GM23338 (cell line): ENCODE measurements around the gene MON1B. TPM values are rescaled to one million over a fixed set of nuclear protein-coding genes. Genes with fewer than 3 reads are reported as not detected.

ENCODE experiments used
- ATAC-seq: fragments of 200-7000 bp; cut with Tn5 transposase; 3 replicates; pipeline ENCODE4 v1.9.1; 2020
- DNase-seq: peaks from one replicate; pipeline ENCODE4 v3.0.0-alpha.2; 2015; ENCODE audit warnings: low spot score
- H2AFZ ChIP-seq: fragments of 200-600 bp; sonication (generic); 2 replicates; pipeline ENCODE4 v1.8.0; 2016; ENCODE audit warnings: antibody characterized with exemption, mild to moderate bottlenecking, moderate library complexity
- H3F3A ChIP-seq: fragments of 200-600 bp; sonication (generic); replicated peaks from 2 replicates; pipeline ENCODE4 v1.8.0; 2017; ENCODE audit warnings: antibody characterized with exemption, mixed run types, low read depth
- H3K27ac ChIP-seq: fragments of 200-600 bp; sonication (generic); 2 replicates; pipeline ENCODE4 v1.6.1; 2016; ENCODE audit warnings: low read depth
- H3K27me3 ChIP-seq: fragments of 200-600 bp; sonication (generic); 2 replicates; pipeline ENCODE4 v1.8.0; 2016; ENCODE audit warnings: mild to moderate bottlenecking, mixed run types, moderate library complexity; ENCODE audit not compliant: insufficient read depth
- H3K36me3 ChIP-seq: fragments of 200-600 bp; sonication (generic); 2 replicates; pipeline ENCODE4 v1.8.0; 2016; ENCODE audit warnings: mild to moderate bottlenecking; ENCODE audit not compliant: insufficient read depth
- H3K4me1 ChIP-seq: fragments of 200-600 bp; sonication (generic); 2 replicates; pipeline ENCODE4 v1.8.0; 2016; ENCODE audit warnings: mild to moderate bottlenecking, moderate library complexity; ENCODE audit not compliant: insufficient read depth
- H3K4me2 ChIP-seq: fragments of 200-600 bp; sonication (generic); 2 replicates; pipeline ENCODE4 v1.7.1; 2017; ENCODE audit warnings: mixed run types
- H3K4me3 ChIP-seq: fragments of 200-600 bp; sonication (generic); 2 replicates; pipeline ENCODE4 v1.6.1; 2016; ENCODE audit warnings: mixed run types
- H3K79me2 ChIP-seq: fragments of 200-600 bp; sonication (generic); replicated peaks from 2 replicates; pipeline ENCODE4 v1.8.0; 2017; ENCODE audit warnings: mild to moderate bottlenecking; ENCODE audit not compliant: insufficient read depth
- H3K9me2 ChIP-seq: fragments of 200-600 bp; sonication (generic); 2 replicates; pipeline ENCODE4 v1.8.0; 2017; ENCODE audit not compliant: insufficient read depth
- H4K20me1 ChIP-seq: fragments of 200-600 bp; sonication (generic); replicated peaks from 2 replicates; pipeline ENCODE4 v1.8.0; 2017; ENCODE audit warnings: mild to moderate bottlenecking; ENCODE audit not compliant: insufficient read depth
- H3K27ac Mint-ChIP-seq: 2 replicates; pipeline ENCODE4 v1.8.0; 2020; ENCODE audit warnings: inconsistent platforms, mild to moderate bottlenecking, moderate library complexity, mixed read lengths
- H3K27me3 Mint-ChIP-seq: 3 replicates; pipeline ENCODE4 v1.8.0; 2022; ENCODE audit warnings: low read depth, mild to moderate bottlenecking, moderate library complexity, mixed read lengths, inconsistent platforms; ENCODE audit not compliant: insufficient read depth, poor library complexity
- H3K36me3 Mint-ChIP-seq: 3 replicates; pipeline ENCODE4 v1.8.0; 2021; ENCODE audit warnings: low read depth, mild to moderate bottlenecking, inconsistent platforms, moderate library complexity, mixed read lengths
- H3K4me1 Mint-ChIP-seq: 3 replicates; pipeline ENCODE4 v1.8.0; 2020; ENCODE audit warnings: mild to moderate bottlenecking, inconsistent platforms, mixed read lengths
- H3K4me3 Mint-ChIP-seq: 3 replicates; pipeline ENCODE4 v1.8.0; 2021; ENCODE audit warnings: moderate library complexity, mild to moderate bottlenecking, inconsistent platforms, mixed read lengths
- H3K9me3 Mint-ChIP-seq: 3 replicates; pipeline ENCODE4 v1.8.0; 2020; ENCODE audit warnings: moderate library complexity, mild to moderate bottlenecking, inconsistent platforms, mixed read lengths
- CREB1 ChIP-seq: fragments of 250-450 bp; sonication (Bioruptor Pico); IDR thresholded peaks from 2 replicates; pipeline ENCODE4 v1.5.0; 2020; ENCODE audit warnings: low read depth, mild to moderate bottlenecking, moderate library complexity
- EZH2 ChIP-seq: fragments of 200-600 bp; sonication (generic); IDR thresholded peaks from one replicate; pipeline ENCODE4 v1.8.0; 2017; ENCODE audit warnings: antibody characterized with exemption, mild to moderate bottlenecking, low read depth; ENCODE audit not compliant: unreplicated experiment
- NANOG ChIP-seq: IDR thresholded peaks from 2 replicates; pipeline ENCODE4 v1.6.1; 2016; ENCODE audit warnings: antibody characterized with exemption, borderline replicate concordance
- POLR2AphosphoS5 ChIP-seq: IDR thresholded peaks from 2 replicates; pipeline ENCODE4 v1.6.1; 2016; ENCODE audit warnings: antibody characterized with exemption, low read depth
- STAT1 ChIP-seq: IDR thresholded peaks from one replicate; pipeline ENCODE4 v1.6.1; 2016; ENCODE audit warnings: antibody characterized with exemption; ENCODE audit not compliant: unreplicated experiment
- ZNF114 ChIP-seq: fragments of 250-450 bp; sonication (Bioruptor Pico); IDR thresholded peaks from 2 replicates; pipeline ENCODE4 v1.5.0; 2020; ENCODE audit warnings: mild to moderate bottlenecking, moderate library complexity
- ZNF331 ChIP-seq: fragments of 250-450 bp; sonication (Bioruptor Pico); IDR thresholded peaks from 2 replicates; pipeline ENCODE4 v1.5.0; 2020; ENCODE audit warnings: low read depth, mild to moderate bottlenecking, moderate library complexity
- polyA plus RNA-seq: library from polyadenylated mRNA; unstranded; fragments of >200 nt; fragmentation: Nextera tagmentation; extraction: Ambion mirVana; gene quantifications from 2 replicates; pipeline ENCODE4 v1.2.1, GENCODE V29; 2016
- total RNA-seq: library from RNA; depleted of rRNA; stranded (reverse); fragments of >200 nt; shearing (Covaris generic); gene quantifications from 2 replicates; pipeline ENCODE4 v1.2.3, GENCODE V29; 2014
- TF ChIP-seq, protein P1 (sequence below): IDR thresholded peaks from 2 replicates; pipeline ENCODE4 v1.6.1; 2016; ENCODE audit warnings: antibody characterized with exemption
- TF ChIP-seq, protein P2 (sequence below), 2 experiments: fragments of 200-600 bp in 1 of 2; sonication (generic) in 1 of 2; conservative IDR thresholded peaks; 2 replicates each; pipeline versions ENCODE4 v1.5.1 to v1.6.1; 2016 to 2017; ENCODE audit warnings: antibody characterized with exemption in 2 of 2, low read depth in 2 of 2, mild to moderate bottlenecking in 2 of 2, moderate library complexity in 1 of 2
- TF ChIP-seq, protein P3 (sequence below): IDR thresholded peaks from one replicate; pipeline ENCODE4 v1.6.1; 2018; ENCODE audit warnings: antibody characterized with exemption; ENCODE audit not compliant: unreplicated experiment

MON1B gene
- total and polyA plus RNA-seq, 2 experiments from 2014 or later: 9.7 to 30.2 TPM

DNA sequence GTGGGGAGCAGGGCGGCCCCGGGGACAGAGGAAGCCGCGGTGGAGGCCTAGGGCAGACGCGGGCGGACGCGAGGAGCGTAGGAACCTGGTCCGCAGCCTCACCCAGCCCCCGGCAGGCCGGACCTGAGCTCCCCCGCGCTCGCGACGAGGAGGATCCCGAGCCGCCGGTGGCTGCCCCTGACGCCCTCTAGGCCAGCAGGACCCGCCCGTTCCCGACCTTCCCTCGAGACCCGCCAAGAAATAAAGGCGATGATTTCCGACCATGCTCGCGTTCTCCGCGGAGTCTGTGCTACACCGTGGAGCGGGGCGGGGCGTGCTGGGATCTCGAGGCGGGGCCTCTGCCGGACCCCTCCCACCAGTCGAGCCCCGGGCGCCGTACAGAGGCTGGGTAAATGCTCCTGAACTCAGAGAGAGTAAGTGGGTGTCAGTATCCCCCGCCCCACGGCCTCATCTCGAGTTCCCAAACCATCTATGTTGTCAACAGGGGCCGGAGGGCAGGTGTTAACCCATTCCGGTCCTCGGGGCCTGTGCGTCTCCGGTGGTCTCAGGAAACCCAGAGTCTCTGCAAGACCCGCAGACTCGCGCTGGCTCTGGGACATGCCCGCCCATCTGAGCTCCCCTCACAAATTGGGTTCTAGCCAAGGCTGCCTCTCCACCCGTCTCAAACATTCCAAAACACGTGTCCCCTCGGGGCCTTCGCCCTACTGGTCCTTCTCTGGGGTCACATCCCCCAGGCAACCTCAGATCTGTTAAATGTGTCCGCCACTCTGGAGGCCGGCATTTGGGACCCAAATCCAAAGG is 22.0 kb downstream of the MON1B start:
- Histone ChIP-seq H3K79me2 (peaks cover 8% of the 10 kb centered on the region; the same call in 1 of the 2 replicates), H3K9me2 (no peaks in the 10 kb centered on the region; the same call in 1 of the 2 replicates), H3K27me3 (no peaks in the 10 kb centered on the region), H3F3A (no peaks in the 10 kb centered on the region), H2AFZ (peak overlapping the region; percentile 94), H4K20me1 (no peaks in the 10 kb centered on the region; the same call in 1 of the 2 replicates), H3K27ac (peak overlapping the region; percentile 76; the same call in 1 of the 2 replicates), H3K4me2 (peak overlapping the region; percentile 92), H3K4me1 (peaks cover 5% of the 10 kb centered on the region), H3K36me3 (no peaks in the 10 kb centered on the region), H3K4me3 (peak overlapping the region; percentile 88)
- Mint-ChIP-seq H3K4me3 (peak overlapping the region; percentile 67), H3K4me1 (peaks cover 22% of the 10 kb centered on the region), H3K36me3 (peaks cover 14% of the 10 kb centered on the region; the same call in 1 of the 3 replicates), H3K9me3 (no peaks in the 10 kb centered on the region), H3K27me3 (peaks cover 17% of the 10 kb centered on the region), H3K27ac (peak overlapping the region; percentile 74)
- peak; percentile 65 for TF ChIP-seq POLR2AphosphoS5
- no peak for TF ChIP-seq STAT1
- no peak for TF ChIP-seq ZNF331 (CRISPR knock-in tag)
- TF ChIP-seq, protein P1, sequence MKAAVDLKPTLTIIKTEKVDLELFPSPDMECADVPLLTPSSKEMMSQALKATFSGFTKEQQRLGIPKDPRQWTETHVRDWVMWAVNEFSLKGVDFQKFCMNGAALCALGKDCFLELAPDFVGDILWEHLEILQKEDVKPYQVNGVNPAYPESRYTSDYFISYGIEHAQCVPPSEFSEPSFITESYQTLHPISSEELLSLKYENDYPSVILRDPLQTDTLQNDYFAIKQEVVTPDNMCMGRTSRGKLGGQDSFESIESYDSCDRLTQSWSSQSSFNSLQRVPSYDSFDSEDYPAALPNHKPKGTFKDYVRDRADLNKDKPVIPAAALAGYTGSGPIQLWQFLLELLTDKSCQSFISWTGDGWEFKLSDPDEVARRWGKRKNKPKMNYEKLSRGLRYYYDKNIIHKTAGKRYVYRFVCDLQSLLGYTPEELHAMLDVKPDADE: no peak
- TF ChIP-seq, protein P2, sequence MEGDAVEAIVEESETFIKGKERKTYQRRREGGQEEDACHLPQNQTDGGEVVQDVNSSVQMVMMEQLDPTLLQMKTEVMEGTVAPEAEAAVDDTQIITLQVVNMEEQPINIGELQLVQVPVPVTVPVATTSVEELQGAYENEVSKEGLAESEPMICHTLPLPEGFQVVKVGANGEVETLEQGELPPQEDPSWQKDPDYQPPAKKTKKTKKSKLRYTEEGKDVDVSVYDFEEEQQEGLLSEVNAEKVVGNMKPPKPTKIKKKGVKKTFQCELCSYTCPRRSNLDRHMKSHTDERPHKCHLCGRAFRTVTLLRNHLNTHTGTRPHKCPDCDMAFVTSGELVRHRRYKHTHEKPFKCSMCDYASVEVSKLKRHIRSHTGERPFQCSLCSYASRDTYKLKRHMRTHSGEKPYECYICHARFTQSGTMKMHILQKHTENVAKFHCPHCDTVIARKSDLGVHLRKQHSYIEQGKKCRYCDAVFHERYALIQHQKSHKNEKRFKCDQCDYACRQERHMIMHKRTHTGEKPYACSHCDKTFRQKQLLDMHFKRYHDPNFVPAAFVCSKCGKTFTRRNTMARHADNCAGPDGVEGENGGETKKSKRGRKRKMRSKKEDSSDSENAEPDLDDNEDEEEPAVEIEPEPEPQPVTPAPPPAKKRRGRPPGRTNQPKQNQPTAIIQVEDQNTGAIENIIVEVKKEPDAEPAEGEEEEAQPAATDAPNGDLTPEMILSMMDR (conservative IDR thresholded peaks at IDR 0.05; ENCODE audit: low read depth in 2 of 2): no peak
- DNase-seq (peak; percentile 84), ATAC-seq (peak; percentile 85)

DNA sequence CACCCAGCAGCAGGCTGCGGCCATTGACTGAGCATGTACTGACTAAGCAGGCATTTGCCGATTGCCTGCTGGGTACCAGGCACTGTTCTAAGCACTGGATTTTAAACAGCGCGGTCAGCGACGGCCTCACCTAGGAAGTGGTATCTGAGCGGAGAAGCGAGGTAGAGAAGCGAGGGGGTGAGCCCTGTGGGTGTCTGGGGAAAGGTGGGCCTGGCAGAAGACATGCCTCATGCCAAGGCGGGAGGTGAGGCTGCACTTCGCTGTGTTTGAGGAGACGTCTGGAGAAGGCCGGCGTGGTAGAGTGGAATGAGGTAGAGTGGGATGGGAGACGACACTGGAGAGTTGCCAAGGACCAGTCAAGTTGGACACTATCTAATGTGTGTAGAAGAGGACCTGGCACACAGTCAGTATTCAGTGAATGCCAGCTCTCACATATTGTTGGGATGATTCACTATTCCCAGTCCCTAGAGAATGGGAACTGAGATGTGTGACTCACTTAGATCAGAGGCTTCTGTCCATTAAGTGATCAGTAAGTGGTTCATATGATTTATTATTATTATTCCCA is 22.6 kb downstream of the MON1B start:
- Histone ChIP-seq H3K4me1 (peaks cover 5% of the 10 kb centered on the region), H3K79me2 (peaks cover 8% of the 10 kb centered on the region; the same call in 1 of the 2 replicates), H4K20me1 (no peaks in the 10 kb centered on the region; the same call in 1 of the 2 replicates), H3K27me3 (no peaks in the 10 kb centered on the region), H3K27ac (no peak overlapping the region), H3K9me2 (no peaks in the 10 kb centered on the region; the same call in 1 of the 2 replicates), H3K4me3 (peak overlapping the region; percentile 88), H2AFZ (peak overlapping the region; percentile 76; the same call in 1 of the 2 replicates), H3K36me3 (no peaks in the 10 kb centered on the region), H3K4me2 (peak overlapping the region; percentile 92), H3F3A (no peaks in the 10 kb centered on the region)
- peaks cover 21% of the 10 kb centered on the region for H3K4me1 Mint-ChIP-seq
- peak; percentile 1; the same call in 1 of the 3 replicates for ATAC-seq
- H3K27me3 Mint-ChIP-seq: peaks cover 17% of the 10 kb centered on the region
- H3K4me3 Mint-ChIP-seq: peak overlapping the region; percentile 67
- no peaks in the 10 kb centered on the region for H3K9me3 Mint-ChIP-seq
- no peak for DNase-seq
- peaks cover 14% of the 10 kb centered on the region; the same call in 1 of the 3 replicates for H3K36me3 Mint-ChIP-seq
- TF ChIP-seq, protein P3, sequence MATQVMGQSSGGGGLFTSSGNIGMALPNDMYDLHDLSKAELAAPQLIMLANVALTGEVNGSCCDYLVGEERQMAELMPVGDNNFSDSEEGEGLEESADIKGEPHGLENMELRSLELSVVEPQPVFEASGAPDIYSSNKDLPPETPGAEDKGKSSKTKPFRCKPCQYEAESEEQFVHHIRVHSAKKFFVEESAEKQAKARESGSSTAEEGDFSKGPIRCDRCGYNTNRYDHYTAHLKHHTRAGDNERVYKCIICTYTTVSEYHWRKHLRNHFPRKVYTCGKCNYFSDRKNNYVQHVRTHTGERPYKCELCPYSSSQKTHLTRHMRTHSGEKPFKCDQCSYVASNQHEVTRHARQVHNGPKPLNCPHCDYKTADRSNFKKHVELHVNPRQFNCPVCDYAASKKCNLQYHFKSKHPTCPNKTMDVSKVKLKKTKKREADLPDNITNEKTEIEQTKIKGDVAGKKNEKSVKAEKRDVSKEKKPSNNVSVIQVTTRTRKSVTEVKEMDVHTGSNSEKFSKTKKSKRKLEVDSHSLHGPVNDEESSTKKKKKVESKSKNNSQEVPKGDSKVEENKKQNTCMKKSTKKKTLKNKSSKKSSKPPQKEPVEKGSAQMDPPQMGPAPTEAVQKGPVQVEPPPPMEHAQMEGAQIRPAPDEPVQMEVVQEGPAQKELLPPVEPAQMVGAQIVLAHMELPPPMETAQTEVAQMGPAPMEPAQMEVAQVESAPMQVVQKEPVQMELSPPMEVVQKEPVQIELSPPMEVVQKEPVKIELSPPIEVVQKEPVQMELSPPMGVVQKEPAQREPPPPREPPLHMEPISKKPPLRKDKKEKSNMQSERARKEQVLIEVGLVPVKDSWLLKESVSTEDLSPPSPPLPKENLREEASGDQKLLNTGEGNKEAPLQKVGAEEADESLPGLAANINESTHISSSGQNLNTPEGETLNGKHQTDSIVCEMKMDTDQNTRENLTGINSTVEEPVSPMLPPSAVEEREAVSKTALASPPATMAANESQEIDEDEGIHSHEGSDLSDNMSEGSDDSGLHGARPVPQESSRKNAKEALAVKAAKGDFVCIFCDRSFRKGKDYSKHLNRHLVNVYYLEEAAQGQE: no peak
- TF ChIP-seq POLR2AphosphoS5 (no peak), EZH2 (no peak), STAT1 (no peak), CREB1 (no peak), ZNF114 (CRISPR knock-in tag) (no peak), NANOG (no peak), ZNF331 (CRISPR knock-in tag) (no peak)
- TF ChIP-seq, protein P1: no peak
- TF ChIP-seq, protein P2 (conservative IDR thresholded peaks at IDR 0.05; ENCODE audit: low read depth in 2 of 2): no peak
- H3K27ac Mint-ChIP-seq: peak overlapping the region; percentile 74
